HG03064 (cell line): Measurements from ENCODE around the gene ANAPC2.

Source experiments
- ATAC-seq: cut with Tn5 transposase; IDR thresholded peaks from one replicate; pipeline ENCODE4 v1.9.1; 2021; ENCODE audit warnings: low read depth; ENCODE audit not compliant: unreplicated experiment

The ANAPC2 gene

DNA sequence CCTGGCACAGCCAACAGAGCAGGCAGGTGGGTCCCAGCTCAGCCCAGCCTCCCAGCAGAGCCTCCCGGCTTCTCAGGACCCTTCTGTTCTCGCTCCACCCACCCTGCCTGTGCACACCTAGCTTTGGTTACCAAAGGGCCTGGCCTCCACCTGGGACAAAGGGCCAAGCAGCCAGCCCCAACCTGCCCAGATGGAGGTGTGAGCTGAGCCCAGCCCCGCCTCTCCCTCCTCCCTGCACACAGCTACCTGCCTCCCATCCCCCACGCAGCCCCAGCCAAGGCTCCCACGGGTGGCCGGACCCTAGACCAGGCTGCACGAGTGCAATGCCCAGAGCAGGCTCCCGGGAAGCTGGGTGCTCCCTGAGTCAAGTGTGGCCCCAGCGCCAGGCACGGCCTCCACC, 6.5 kb upstream of the ANAPC2 start:
- ATAC-seq, result no peak

DNA sequence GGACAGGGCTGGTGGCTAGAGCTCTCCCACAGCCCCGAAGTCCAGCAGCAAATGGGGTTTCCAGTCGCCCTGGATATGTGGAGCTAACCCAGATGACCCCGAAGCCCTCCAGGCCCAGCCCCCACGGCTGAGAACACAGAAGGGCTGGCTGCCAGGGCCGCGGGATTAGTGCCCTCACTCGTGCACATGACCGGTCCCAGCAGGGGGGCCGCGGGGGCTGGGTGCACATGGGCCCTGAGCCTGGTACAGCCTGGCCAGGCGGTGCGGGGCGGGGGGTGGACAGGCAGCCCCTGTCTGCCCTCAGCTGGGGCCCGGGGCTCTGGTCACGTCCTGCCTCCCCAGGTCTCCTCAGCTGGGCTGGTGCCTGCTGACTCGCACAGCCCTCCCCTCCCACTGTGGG, 6.0 kb upstream of the ANAPC2 start:
- ATAC-seq, result no peak

DNA sequence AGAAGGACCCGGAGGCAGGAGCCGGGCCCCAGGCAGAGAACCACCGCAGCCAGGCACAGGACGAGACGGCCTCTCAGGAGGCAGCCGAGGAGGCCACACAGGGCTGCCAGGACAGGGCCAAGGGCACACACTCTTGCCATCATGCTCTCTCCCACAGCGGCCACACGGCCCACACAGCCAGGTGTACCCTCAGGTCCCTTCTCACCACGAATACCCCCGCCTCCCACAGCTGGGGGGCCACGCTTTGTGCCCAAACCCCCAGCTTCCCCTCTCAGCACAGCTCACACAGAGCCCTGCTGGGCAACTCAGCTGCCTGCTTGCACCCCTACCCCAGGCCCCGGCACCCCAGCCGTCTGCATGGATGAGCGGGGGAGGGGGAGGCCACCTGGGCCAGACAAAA, 5.4 kb upstream of the ANAPC2 start:
- ATAC-seq, result no peak

DNA sequence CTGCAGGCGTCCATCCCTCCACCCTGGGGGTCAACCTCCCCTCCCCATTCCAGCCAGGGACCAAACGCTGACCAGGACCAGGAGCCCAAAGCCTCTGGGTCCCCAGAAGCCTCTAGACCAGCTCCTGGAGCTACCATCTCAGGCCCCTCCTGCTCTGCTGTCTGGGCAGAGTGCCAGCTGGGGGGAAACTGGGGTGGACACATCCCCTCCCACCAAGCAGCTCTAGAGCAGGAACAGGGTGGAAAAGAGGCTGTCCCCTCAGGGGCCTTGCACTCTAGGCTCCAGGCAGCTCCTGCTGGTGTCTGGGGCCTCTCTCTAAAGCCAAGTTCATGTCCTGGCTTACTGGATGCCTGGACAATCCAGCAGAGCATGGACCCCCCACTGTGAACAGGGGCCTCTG, 4.5 kb upstream of the ANAPC2 start:
- ATAC-seq, result no peak

DNA sequence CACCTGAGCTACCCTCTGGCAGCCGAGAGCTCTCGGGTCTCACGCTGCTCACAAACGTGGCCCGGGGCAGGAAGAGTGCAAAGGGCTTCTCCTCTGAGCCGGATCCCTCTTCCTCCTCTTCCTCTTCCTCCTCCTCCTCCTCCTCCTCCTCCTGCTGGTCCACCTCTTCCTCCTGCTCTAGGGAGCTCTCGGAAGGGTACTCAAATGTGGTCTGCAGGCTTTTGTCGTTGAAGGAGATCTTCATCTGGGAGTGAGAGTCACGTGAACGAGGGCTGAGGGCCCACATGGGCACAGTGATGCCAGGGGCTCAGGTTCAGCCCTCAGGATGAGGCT, 4.1 kb upstream of the ANAPC2 start:
- no peak for ATAC-seq

DNA sequence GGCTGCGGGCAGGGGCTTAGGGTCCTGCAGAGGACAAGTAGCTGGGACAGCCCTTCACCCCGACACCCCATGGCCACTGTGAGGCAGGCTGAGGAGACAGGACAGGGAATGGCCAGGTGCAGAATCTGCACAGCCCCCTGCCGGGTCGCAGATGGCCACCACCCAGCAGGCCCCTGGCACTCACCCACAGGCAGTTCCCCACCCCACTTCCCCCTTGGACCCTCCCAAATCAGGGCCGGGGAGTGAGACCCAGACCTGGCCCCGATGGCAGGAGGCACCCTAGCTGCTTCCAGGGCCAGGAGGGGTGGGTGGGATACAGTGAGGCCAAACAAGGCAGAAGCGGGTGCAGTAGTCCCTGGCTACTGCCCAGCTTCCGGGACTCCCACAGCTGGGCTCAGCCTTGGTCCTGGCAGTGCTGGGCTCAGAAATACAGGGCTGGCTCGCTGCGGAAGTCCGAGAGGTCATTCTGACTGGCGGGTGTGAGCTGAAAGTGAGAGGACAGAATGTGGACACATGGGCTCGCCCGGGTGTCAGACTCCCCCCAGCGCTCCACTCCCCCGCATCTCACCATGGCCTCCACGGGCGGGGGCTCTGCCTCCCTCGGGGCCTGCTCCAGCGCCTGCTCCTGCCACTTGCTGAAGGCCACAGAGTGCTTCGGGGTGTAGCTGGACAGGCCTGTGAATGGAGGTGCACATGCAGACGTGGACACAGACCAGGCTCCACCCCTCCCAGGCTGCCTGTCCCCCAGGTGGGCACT, 3.5 kb upstream of the ANAPC2 start:
- no peak for ATAC-seq

DNA sequence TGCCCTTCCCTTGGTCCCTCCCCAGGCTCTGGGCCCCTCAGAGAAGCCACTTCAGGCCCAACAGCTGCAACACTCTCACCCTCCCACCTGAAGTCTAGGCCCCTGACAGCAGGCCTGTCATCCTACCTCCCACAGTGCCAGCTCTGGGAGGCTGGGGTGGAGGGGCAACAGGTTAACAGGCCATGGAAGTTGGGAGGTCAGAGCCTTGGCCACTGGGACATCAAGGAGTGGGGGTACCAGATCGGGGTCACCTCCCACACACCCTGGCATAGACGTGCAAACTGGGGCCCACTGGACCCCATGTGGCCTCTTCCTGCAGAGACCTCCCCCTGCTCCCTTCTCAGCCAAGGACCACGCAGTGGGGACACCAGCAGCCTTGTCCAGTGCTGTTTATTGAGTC, 2.9 kb upstream of the ANAPC2 start:
- ATAC-seq, result no peak

DNA sequence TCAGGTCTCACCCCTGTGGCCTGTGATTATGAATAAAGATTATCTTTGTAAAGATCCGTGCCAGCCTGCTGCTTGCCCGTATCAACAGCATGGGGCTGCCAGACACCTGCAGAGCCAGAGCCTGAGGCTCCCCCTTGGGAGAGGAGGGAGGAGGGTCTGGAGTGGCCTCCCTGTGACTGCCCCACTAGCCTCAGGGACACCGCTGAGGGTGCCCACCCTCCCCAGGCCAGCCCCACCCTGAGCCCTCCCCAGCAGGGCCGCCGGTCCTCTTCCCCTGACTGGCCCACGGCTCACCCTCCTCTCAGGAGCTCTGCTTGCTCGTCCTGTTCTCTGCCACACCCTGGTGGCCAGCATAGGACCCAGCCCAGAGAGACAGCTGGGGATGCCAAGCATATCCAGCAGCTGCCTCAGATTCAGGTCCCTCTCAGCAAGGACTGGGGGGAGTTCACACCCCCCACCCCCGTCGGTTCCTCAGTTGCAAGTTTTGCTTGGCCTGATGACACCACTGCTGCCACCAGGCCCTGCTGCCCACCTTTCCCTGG, 2.0 kb upstream of the ANAPC2 start:
- ATAC-seq, result no peak

DNA sequence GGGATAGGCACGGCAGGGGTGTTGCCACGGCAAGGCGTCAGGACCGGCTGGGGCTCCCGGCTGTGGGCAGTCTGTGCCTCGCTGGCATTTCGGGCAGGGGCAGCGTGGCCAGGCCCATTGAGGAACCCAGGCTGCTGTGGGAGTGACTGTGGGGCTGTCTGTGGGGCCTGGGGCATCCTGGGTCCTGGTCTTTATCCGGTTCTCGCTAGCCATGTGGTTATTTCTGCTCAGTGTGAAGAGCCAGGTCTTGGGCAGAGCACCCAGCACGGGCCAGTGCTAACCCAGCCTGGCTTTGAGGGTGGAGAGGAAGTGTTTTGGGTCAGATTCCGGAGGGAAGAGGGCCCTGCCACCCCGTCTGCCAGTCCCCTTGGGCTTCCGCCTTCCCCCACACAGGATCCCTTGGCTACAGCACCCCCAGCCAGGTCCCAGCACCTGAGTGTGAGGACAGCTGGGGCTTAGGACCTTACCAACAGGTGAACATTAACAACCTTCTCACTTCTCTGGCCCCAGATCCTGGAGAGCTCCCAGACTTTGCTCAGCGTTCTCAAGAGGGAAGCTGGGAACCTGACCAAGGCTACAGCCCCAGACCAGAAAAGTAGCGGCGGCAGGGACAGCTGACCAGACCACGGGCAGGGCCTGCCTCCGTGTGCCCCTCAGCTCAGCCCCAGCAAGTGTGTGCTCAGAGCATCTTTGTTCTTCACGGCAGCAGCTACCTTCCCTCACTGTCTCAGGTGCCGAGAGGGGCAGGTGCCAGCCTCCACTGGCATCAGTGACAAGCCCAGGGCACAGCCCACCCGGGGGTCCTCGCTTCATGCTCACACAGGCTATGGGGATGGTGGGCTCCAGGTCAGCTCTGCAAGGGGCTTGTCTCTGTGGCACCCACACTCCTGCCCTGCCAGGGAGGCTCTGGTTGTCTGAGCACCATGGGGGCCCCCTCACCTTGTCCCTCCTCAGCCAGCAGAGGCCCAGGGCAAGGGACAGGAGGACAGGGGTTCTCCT, 1.2 kb upstream of the ANAPC2 start:
- ATAC-seq, result no peak

DNA sequence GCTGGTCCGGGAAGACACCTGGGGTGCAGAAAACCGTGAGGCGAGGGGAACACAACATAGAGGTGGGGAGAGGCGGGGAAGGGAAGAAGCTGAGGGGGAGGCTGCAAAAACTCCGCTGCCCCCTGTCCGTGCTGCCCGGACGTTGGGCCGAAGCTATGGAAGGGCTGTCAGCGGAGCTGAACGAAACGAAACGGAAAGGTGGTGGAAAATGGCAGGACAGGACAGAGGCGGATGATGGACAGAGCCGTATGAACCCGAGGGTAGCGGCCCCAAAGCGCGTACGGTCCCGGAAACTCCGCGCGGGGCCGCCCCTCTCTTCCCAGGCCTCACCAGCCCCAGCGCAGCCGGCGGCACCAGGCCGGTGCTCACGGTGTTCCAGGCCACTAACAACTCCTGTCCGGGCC, 272 bp downstream of the ANAPC2 start:
- no peak for ATAC-seq

DNA sequence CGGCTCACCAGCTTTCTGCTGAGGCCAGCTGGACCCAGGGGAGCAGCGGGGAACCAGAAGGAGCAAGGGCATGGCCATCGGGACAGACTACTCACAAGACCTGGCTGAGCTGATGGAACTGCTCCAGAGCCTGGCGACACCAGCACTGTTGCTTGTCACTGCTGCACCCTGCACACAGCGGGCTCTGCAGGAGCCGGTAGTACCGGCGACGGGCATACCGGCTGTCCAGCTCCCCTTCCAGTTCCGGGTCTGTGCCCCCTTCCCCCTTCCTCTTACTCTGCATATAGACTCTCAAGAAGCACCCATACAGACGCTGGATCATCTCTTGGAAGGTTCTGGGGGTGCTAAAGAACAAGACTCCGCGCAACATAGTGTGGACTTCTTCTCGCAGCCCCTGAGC, 974 bp downstream of the ANAPC2 start:
- no peak for ATAC-seq

DNA sequence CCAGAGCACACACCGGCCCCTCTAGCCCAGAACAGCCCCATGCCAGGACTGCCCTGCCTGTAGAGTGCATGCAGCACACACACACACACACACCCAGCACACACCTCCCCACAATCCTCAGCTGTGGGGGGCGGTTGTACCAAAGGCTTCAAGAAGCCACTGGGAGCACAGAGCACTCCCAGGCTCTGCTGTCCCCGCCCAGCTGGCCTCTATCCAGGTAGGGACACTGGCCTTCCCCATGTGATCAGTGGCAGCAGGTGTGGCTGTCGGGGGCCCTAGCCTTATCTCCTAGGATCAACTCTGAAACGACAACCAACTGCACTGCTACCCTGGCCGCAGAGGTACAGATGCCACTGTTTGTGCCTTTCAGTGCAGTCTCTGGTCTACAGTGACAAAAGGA, 2.0 kb downstream of the ANAPC2 start:
- ATAC-seq, result no peak

DNA sequence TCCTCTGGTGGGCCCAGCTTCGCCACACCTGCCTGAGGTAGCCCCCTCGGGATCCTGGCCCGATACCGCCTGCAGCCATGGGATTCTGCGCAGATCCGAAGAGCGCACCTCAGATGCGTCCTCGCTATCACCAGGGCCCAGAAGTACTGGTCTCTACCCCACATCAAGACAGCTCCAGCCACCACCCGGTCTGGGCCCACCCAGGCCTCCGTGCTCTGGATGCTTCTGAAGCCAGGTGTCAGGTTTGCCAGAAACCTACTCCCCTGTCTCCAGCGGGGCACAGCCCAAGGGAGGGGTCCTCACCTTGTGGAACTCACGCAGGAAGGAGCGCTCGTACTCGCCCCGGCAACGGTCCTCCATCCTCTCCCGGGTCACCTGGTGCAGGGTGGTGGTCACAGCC, 2.4 kb downstream of the ANAPC2 start:
- no peak for ATAC-seq

DNA sequence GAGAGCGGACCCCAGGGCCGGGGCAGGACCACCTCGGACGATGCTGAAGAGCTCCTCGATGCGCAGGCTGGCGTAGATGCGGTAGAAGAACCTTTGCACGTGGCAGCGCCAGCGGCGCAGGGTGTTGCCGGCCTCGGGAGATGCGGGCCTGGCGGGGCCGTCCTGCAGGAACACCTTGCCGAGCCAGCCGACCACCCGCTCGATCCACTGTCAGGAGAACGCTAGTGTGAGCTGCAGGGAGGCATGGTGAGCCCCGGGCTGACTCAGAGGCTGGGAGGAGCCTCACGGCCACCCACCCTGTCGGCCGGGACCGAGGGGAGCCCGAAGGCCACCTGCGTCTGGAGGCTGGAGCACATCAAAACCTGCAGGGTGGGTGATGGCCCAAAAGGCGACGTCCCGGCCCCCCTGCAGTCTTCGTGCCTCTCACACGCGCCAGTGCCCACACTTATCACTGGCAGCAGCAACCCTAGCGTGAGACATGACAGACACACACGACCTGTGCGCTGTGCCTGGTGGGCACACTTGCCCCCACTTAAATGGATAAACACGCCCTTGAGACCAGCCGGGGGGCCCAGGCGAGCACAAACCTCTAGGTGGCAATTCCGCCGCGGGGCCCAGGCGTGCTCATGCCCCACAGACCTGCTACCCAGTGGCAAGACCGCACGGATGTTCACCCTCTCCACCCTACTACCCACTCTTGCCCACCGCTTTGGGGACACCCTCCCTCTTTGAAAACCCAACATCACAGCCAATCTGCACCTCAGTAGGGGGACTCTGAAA, 3.3 kb downstream of the ANAPC2 start:
- no peak for ATAC-seq

DNA sequence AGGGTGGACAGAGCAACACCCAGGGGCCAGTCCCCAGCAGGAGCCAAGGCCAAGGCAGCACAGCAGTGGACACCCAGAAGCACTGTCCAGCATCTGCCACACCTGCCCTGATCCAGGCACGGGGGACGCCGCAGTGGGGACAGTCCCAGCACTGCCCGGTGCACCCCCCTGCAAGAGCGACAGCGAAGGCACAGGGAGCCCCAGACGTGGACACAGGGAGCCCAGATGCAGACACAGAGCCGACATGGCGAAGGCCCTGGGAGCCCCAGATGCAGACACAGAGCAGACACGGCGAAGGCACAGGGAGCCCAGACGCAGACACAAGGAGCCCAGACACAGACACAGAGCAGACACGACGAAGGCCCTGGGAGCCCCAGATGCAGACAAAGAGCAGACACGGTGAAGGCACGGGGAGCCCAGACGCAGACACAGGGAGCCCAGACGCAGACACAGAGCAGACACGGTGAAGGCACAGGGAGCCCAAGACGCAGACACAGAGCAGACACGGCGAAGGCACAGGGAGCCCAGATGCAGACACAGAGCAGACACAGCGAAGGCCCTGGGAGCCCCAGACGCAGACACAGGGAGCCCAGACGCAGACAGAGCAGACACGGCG, 4.3 kb downstream of the ANAPC2 start:
- ATAC-seq, result no peak

DNA sequence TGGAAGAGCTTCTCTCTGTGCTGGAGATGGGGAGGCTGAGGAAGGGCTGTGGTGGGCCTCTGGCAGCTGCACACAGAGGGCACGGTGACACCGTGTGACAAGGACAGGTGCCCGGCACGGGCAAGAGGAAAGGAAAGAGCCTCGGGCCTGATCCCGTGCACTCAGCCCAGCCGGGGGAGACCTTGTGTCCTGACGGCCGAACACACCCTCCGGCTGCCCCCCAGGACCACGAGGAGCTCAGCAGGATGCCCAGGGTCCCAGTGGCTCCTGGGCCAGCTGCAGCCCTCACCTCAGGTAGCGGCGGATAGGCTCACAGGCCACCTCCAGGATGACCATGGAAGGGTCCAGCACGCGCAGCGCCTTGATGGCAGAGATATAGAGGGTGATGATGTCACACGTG, 5.5 kb downstream of the ANAPC2 start:
- no peak for ATAC-seq

DNA sequence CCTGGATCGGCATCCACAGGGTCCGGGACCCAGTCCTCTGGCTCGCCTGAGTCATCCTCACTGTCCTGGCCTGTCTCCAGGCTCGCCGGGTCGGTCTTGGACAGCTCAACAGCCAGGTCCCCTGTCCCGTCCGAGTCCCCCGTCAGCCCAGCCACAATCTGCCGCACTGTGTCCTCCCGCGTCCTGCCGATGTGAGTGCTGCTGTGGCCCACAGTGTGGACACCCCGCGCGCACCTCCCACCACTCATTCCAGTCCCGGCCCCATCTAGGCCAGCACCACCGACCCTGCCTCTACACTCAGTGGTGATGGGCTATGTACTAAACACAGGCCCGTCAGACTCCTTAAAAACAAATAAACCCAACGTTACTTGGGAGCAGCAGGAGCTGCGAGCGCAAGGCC, 6.7 kb downstream of the ANAPC2 start:
- ATAC-seq, result no peak

DNA sequence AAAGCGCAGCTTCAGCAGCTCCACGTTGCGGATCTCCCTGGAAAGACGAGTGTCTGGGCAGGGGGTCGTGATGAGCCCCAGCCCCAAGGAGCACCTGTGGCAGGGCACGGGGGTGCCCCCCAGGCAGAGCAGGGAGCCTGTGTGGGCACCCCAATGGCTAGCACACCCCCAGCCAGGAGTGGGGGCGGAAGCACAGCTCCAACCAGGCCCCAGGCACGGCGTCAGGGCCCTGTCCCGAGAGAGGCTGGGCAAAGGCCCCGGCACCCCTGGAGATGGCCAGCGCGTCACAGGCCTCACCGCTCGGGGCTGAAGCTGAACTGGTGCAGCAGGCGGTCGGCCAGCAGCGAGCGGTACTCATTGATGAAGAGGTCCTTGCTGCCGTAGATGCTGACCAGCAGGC, 7.9 kb downstream of the ANAPC2 start:
- ATAC-seq, result no peak

DNA sequence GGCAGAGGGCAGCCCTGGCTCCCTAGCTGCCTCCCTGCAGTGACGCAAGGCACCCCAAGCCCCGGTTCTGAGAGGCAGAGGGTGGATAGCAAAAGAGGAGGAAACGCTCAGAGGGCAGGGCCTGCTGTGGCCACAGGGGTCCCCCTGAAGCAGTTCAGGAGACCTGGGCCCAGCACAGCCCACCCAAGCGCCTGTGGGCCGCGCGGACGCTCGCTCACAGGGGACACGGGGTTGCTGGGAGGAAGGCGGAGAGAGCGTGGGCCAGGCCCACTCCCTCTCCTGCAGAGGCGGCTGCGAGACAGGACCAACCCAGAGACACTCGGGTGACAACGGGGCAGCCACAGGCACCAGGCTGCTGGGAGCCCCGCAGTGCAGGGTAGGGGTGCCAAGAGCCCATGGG, 8.6 kb downstream of the ANAPC2 start:
- no peak for ATAC-seq

DNA sequence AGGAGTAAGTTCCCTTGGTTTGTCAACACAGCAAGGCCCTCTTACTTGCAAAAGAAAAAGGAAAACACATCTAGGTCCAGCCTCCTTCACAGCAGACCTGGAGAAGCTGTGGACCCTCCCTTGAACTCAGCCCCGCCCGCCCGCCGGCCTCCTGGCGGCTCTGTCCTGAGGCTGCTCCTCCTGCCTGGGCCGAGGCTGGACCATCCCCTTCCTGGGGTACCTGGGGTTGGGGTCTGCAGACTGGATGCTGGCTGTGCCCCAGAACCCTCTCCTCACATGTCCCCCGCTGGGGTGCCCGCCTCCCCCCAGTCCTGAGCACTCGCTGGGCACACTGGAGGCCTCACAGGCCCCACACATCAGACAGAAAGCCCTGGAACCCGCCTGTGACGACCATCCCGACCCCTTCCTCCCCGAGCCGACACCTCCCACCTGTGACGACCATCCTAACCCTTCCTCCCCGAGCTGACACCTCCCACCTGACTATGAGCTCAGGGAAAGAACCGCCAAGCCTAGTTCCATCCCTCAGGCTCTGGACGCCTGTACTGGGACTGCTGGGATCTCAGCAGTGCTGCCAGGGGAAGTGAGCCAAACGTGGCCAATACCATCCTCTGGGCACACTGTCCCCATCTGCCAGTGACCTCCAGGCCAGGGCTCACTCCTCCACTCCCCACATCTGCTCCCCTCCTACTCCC, 9.3 kb downstream of the ANAPC2 start:
- no peak for ATAC-seq
